HepG2 (cell line): ENCODE measurements around the gene FN1. TPM values are rescaled to one million over a fixed set of nuclear protein-coding genes. Genes with fewer than 3 reads are reported as not detected.

Experiments used
- AGO1 ChIP-seq: fragments of 200-400 bp; formaldehyde crosslinking; IDR thresholded peaks from 2 replicates; pipeline ENCODE4 v1.6.1; 2017; ENCODE audit warnings: mild to moderate bottlenecking, low read depth, low read length, moderate library complexity; ENCODE audit not compliant: poor library complexity, severe bottlenecking
- AHR ChIP-seq: IDR thresholded peaks from 2 replicates; pipeline ENCODE4 v1.6.1; 2018; ENCODE audit warnings: missing genetic modification reagents, missing compliant biosample characterization
- BCLAF1 ChIP-seq: fragments of 450-650 bp; IDR thresholded peaks from 2 replicates; pipeline ENCODE4 v1.6.1; 2017; ENCODE audit warnings: mild to moderate bottlenecking
- CEBPB ChIP-seq: IDR thresholded peaks from 2 replicates; pipeline ENCODE4 v1.6.1; 2011; ENCODE audit warnings: low read depth, low read length, improper control_type of control experiment, borderline replicate concordance
- DNMT1 ChIP-seq: sonication (generic); formaldehyde crosslinking; IDR thresholded peaks from 2 replicates; pipeline ENCODE4 v1.5.1; 2020; ENCODE audit warnings: mild to moderate bottlenecking, missing genetic modification reagents
- FOXP1 ChIP-seq, 2 experiments: fragments of 450-650 bp in 1 of 2; IDR thresholded peaks; 2 replicates each; pipeline ENCODE4 v1.6.1; 2017 to 2018; ENCODE audit warnings: antibody characterized with exemption in 1 of 2
- HDAC1 ChIP-seq: sonication (generic); formaldehyde crosslinking; IDR thresholded peaks from 2 replicates; pipeline ENCODE4 v1.5.1; 2020; ENCODE audit warnings: mild to moderate bottlenecking, missing genetic modification reagents
- NFIC ChIP-seq: IDR thresholded peaks from 2 replicates; pipeline ENCODE4 v1.6.1; 2012; ENCODE audit warnings: mild to moderate bottlenecking, low read length, inconsistent platforms
- NKX3-1 ChIP-seq: sonication (generic); formaldehyde crosslinking; IDR thresholded peaks from 2 replicates; pipeline ENCODE4 v1.5.0; 2020; ENCODE audit warnings: missing genetic modification reagents
- PHF21A ChIP-seq: sonication (generic); formaldehyde crosslinking; IDR thresholded peaks from 2 replicates; pipeline ENCODE4 v1.5.0; 2020; ENCODE audit warnings: mild to moderate bottlenecking, missing genetic modification reagents
- RXRA ChIP-seq: sonication (generic); formaldehyde crosslinking; IDR thresholded peaks from 2 replicates; pipeline ENCODE4 v1.5.1; 2020; ENCODE audit warnings: missing genetic modification reagents
- SRY ChIP-seq: sonication (generic); formaldehyde crosslinking; IDR thresholded peaks from 2 replicates; pipeline ENCODE4 v1.8.0; 2022; ENCODE audit warnings: mild to moderate bottlenecking, missing genetic modification reagents
- TEF ChIP-seq: sonication (generic); formaldehyde crosslinking; IDR thresholded peaks from 2 replicates; pipeline ENCODE4 v1.5.0; 2020; ENCODE audit warnings: missing genetic modification reagents
- TP53 ChIP-seq: sonication (generic); formaldehyde crosslinking; conservative IDR thresholded peaks from 2 replicates; pipeline ENCODE4 v1.4.0; 2020; ENCODE audit warnings: missing genetic modification reagents
- ZBTB25 ChIP-seq: IDR thresholded peaks from 2 replicates; pipeline ENCODE4 v1.6.1; 2018; ENCODE audit warnings: missing genetic modification reagents
- ZHX2 ChIP-seq, 2 experiments: sonication (generic) in 1 of 2; formaldehyde crosslinking in 1 of 2; IDR thresholded peaks; 2 replicates each; pipeline versions ENCODE4 v1.6.1 to v1.9.0; 2014 to 2022; ENCODE audit warnings: antibody characterized with exemption in 1 of 2, borderline replicate concordance in 1 of 2, inconsistent platforms in 1 of 2, low read depth in 1 of 2, missing genetic modification reagents in 1 of 2
- ZNF143 ChIP-seq: sonication (generic); formaldehyde crosslinking; IDR thresholded peaks from 2 replicates; pipeline ENCODE4 v1.4.0; 2020; ENCODE audit warnings: missing genetic modification reagents
- ZNF543 ChIP-seq: sonication (generic); formaldehyde crosslinking; IDR thresholded peaks from 2 replicates; pipeline ENCODE4 v1.4.0; 2020; ENCODE audit warnings: mild to moderate bottlenecking, missing genetic modification reagents
- ZNF713 ChIP-seq: sonication (generic); formaldehyde crosslinking; IDR thresholded peaks from 2 replicates; pipeline ENCODE4 v1.4.0; 2020; ENCODE audit warnings: mild to moderate bottlenecking, missing genetic modification reagents
- ZNF747 ChIP-seq: sonication (generic); formaldehyde crosslinking; IDR thresholded peaks from 2 replicates; pipeline ENCODE4 v1.8.1; 2023; ENCODE audit warnings: missing genetic modification reagents, mild to moderate bottlenecking, borderline replicate concordance
- polyA plus RNA-seq, 8 experiments: library from polyadenylated mRNA; depleted of rRNA in 3 of 8; stranded (reverse) in 7 of 8; unstranded in 1 of 8; fragments of >200 nt; fragmentation: Illumina TruSeq in 4 of 8; extraction: Trizol in 4 of 8; gene quantifications; 2 replicates each; pipeline versions ENCODE4 v1.2.1 to v1.2.3, GENCODE V29; 2011 to 2016; ENCODE audit warnings: low read depth in 4 of 8, missing spikeins in 1 of 8, mixed read lengths in 1 of 8; ENCODE audit not compliant: insufficient read depth in 1 of 8
- total RNA-seq, 5 experiments: library from RNA; depleted of rRNA; stranded (reverse); fragments of >200 nt; fragmentation: Illumina TruSeq; extraction: Trizol; gene quantifications; 2 replicates each; pipeline ENCODE4 v1.2.3, GENCODE V29; 2016; ENCODE audit warnings: low read depth in 1 of 5

FN1 gene
- total and polyA plus RNA-seq, 2 of the 13 experiments (the other 11 are each of a cell fraction or from before 2014, with no cell fraction given), result 1,847 to 6,471 TPM

- TF ChIP-seq ZNF543 (CRISPR knock-in tag) (no peak), TP53 (CRISPR knock-in tag) (no peak), TEF (CRISPR knock-in tag) (no peak), ZBTB25 (CRISPR knock-in tag) (no peak), RXRA (CRISPR knock-in tag) (no peak), AHR (CRISPR knock-in tag) (no peak), ZHX2 (IDR thresholded peaks at IDR 0.05; ENCODE audit: low read depth) (no peak), ZHX2 (CRISPR knock-in tag; IDR thresholded peaks at IDR 0.05; ENCODE audit: borderline replicate concordance) (peak; percentile 38; the same call in 1 of the 2 replicates), ZNF143 (CRISPR knock-in tag) (no peak), FOXP1 (IDR thresholded peaks at IDR 0.05) (no peak), FOXP1 (CRISPR knock-in tag; IDR thresholded peaks at IDR 0.05) (no peak), AGO1 (no peak), BCLAF1 (no peak), ZNF747 (CRISPR knock-in tag) (0 out of 2 replicates have a peak, but pooled peaks have one; percentile 37), PHF21A (CRISPR knock-in tag) (no peak), NKX3-1 (CRISPR knock-in tag) (peak; percentile 68; the same call in 1 of the 2 replicates), HDAC1 (CRISPR knock-in tag) (no peak), SRY (CRISPR knock-in tag) (no peak), NFIC (no peak), DNMT1 (no peak), CEBPB (no peak), ZNF713 (no peak)
These were observed 76.8 kb downstream of the FN1 start (continued) for GRCh38 chr2:215358891-215359575.
